K562 (cell line): Measurements from ENCODE around the gene FUT6. TPM values are rescaled to one million over a fixed set of nuclear protein-coding genes. Genes with fewer than 3 reads are reported as not detected.

Experiments
- ILF3 ChIP-seq: fragments of 450-650 bp; IDR thresholded peaks from 2 replicates; pipeline ENCODE4 v1.6.1; 2018; ENCODE audit warnings: antibody characterized with exemption, mild to moderate bottlenecking, moderate library complexity, borderline replicate concordance
- KAT7 ChIP-seq: sonication (generic); formaldehyde crosslinking; IDR thresholded peaks from 2 replicates; pipeline ENCODE4 v1.8.0; 2022; ENCODE audit warnings: missing genetic modification reagents, mild to moderate bottlenecking, borderline replicate concordance
- L3MBTL2 ChIP-seq: fragments of 450-650 bp; IDR thresholded peaks from 2 replicates; pipeline ENCODE4 v1.6.1; 2016; ENCODE audit warnings: mild to moderate bottlenecking, moderate library complexity
- MECOM ChIP-seq: fragments of 250-450 bp; sonication (Bioruptor Pico); IDR thresholded peaks from 2 replicates; pipeline ENCODE4 v1.8.0; 2022; ENCODE audit warnings: inconsistent platforms
- NR2C2 ChIP-seq, 2 experiments: fragments of 200-800 bp in 1 of 2; sonication (Bioruptor generic) in 1 of 2; sonication (generic) in 1 of 2; formaldehyde crosslinking in 1 of 2; IDR thresholded peaks; 2 replicates each; pipeline versions ENCODE4 v1.6.1 to v1.8.0; 2016 to 2022; ENCODE audit warnings: mild to moderate bottlenecking in 1 of 2, missing compliant biosample characterization in 1 of 2, missing genetic modification characterization in 1 of 2, missing genetic modification reagents in 1 of 2
- RBM15 ChIP-seq: fragments of 200-400 bp; formaldehyde crosslinking; IDR thresholded peaks from 2 replicates; pipeline ENCODE4 v1.6.1; 2018; ENCODE audit warnings: mild to moderate bottlenecking, low read length, moderate library complexity; ENCODE audit not compliant: insufficient read depth
- SAFB ChIP-seq: fragments of 200-400 bp; formaldehyde crosslinking; IDR thresholded peaks from 2 replicates; pipeline ENCODE4 v1.6.1; 2017; ENCODE audit warnings: low read depth, low read length, borderline replicate concordance
- SMAD3 ChIP-seq: fragments of 450-650 bp; formaldehyde crosslinking; conservative IDR thresholded peaks from 2 replicates; pipeline ENCODE4 v1.4.0; 2020; ENCODE audit warnings: mild to moderate bottlenecking
- SP1 ChIP-seq: sonication (generic); formaldehyde crosslinking; IDR thresholded peaks from 2 replicates; pipeline ENCODE4 v1.8.1; 2022; ENCODE audit warnings: mild to moderate bottlenecking, missing genetic modification reagents
- TCF3 ChIP-seq: sonication (generic); formaldehyde crosslinking; IDR thresholded peaks from 2 replicates; pipeline ENCODE4 v1.4.0; 2020; ENCODE audit warnings: mild to moderate bottlenecking, missing genetic modification reagents
- ZBTB26 ChIP-seq: fragments of 450-650 bp; formaldehyde crosslinking; IDR thresholded peaks from 2 replicates; pipeline ENCODE4 v1.4.0; 2022; ENCODE audit warnings: missing genetic modification characterization
- ZNF239 ChIP-seq: fragments of 250-450 bp; sonication (Bioruptor Pico); IDR thresholded peaks from 2 replicates; pipeline ENCODE4 v1.4.0; 2020; ENCODE audit warnings: mild to moderate bottlenecking
- ZNF24 ChIP-seq: fragments of 450-650 bp; IDR thresholded peaks from 2 replicates; pipeline ENCODE4 v1.6.1; 2016
- ZNF263 ChIP-seq: sonication (generic); formaldehyde crosslinking; IDR thresholded peaks from 2 replicates; pipeline ENCODE4 v1.8.0; 2022; ENCODE audit warnings: mild to moderate bottlenecking, missing genetic modification reagents, borderline replicate concordance
- ZNF280B ChIP-seq: fragments of 250-450 bp; sonication (Bioruptor Pico); IDR thresholded peaks from 2 replicates; pipeline ENCODE4 v1.5.1; 2021; ENCODE audit warnings: mild to moderate bottlenecking
- ZNF584 ChIP-seq: fragments of 200-800 bp; sonication (Bioruptor generic); IDR thresholded peaks from 2 replicates; pipeline ENCODE4 v1.6.1; 2016; ENCODE audit warnings: low read depth, mild to moderate bottlenecking, missing genetic modification characterization, missing compliant biosample characterization
- ZNF592 ChIP-seq: fragments of 450-650 bp; IDR thresholded peaks from 2 replicates; pipeline ENCODE4 v1.6.1; 2017; ENCODE audit warnings: antibody characterized with exemption, mild to moderate bottlenecking
- ZNF76 ChIP-seq: fragments of 250-450 bp; sonication (Bioruptor Pico); IDR thresholded peaks from 2 replicates; pipeline ENCODE4 v1.4.0; 2020; ENCODE audit warnings: mild to moderate bottlenecking, moderate library complexity, borderline replicate concordance
- ZNF79 ChIP-seq: fragments of 250-450 bp; sonication (Bioruptor Pico); IDR thresholded peaks from 2 replicates; pipeline ENCODE4 v1.4.0; 2020; ENCODE audit warnings: low read depth, mild to moderate bottlenecking, moderate library complexity
- polyA plus RNA-seq, 8 experiments: library from polyadenylated mRNA; depleted of rRNA in 4 of 8; stranded (reverse) in 5 of 8; unstranded in 3 of 8; fragments of >200 nt; fragmentation: Nextera tagmentation in 2 of 8; fragmentation: Illumina TruSeq in 1 of 8; extraction: Ambion mirVana in 2 of 8; extraction: Trizol in 1 of 8; gene quantifications; 2 replicates each; pipeline versions ENCODE4 v1.2.1 to v1.2.3, GENCODE V29; 2011 to 2014; ENCODE audit warnings: inconsistent platforms in 1 of 8, missing spikeins in 1 of 8
- total RNA-seq, 7 experiments: library from RNA; depleted of rRNA in 6 of 7; stranded (reverse); fragments of >200 nt in 6 of 7; fragmentation: Illumina TruSeq in 2 of 7; extraction: Trizol in 2 of 7; gene quantifications; 2 replicates each; pipeline versions ENCODE4 v1.2.1 to v1.2.3, GENCODE V29; 2011 to 2021; ENCODE audit warnings: low replicate concordance in 1 of 7

The FUT6 gene
- total and polyA plus RNA-seq, 9 of the 15 experiments (the other 6 are each of a cell fraction or from before 2014, with no cell fraction given) = 0.04 TPM; not detected in 8

- TF ChIP-seq SAFB (no peak), ZNF24 (no peak), SMAD3 (CRISPR knock-in tag) (peak; percentile 86; the same call in 1 of the 2 replicates), RBM15 (no peak), TCF3 (CRISPR knock-in tag) (peak; percentile 99), L3MBTL2 (peak; percentile 95), ZNF592 (no peak), KAT7 (CRISPR knock-in tag) (no peak; the same call in 1 of the 2 replicates), ZNF263 (peak; percentile 73; the same call in 1 of the 2 replicates), ZNF76 (CRISPR knock-in tag) (0 out of 2 replicates have a peak, but pooled peaks have one; percentile 35), ZNF280B (CRISPR knock-in tag) (no peak), NR2C2 (CRISPR knock-in tag; IDR thresholded peaks at IDR 0.05) (no peak; the same call in 1 of the 2 replicates), NR2C2 (tag; IDR thresholded peaks at IDR 0.05) (peak; percentile 70; the same call in 1 of the 2 replicates), SP1 (CRISPR knock-in tag) (peak; percentile 78), ZNF584 (CRISPR knock-in tag) (peak; percentile 94), ILF3 (no peak), MECOM (CRISPR knock-in tag) (no peak), ZNF239 (CRISPR knock-in tag) (peak; percentile 36; the same call in 1 of the 2 replicates), ZBTB26 (peak; percentile 9; the same call in 1 of the 2 replicates), ZNF79 (no peak)
Measured at GRCh38 chr19:5799247-5800241, 40.0 kb downstream of the FUT6 start (continued).
